B cell (primary cell): ENCODE measurements around the gene PRSS33. TPM values are rescaled to one million over a fixed set of nuclear protein-coding genes. Genes with fewer than 3 reads are reported as not detected.
A peak's percentile ranks its signal among the peaks of the same experiment; 100 is the strongest.

Experiments used
- ATAC-seq: fragments of 200-7000 bp; cut with Tn5 transposase; one replicate; pipeline ENCODE4 v1.10.0; 2021; ENCODE audit warnings: low read depth, mild to moderate bottlenecking, moderate number of reproducible peaks, moderate library complexity
- CTCF ChIA-PET: fragments of 350-600 bp; sonication (Branson Sonifier 250); formaldehyde crosslinking; loops from one replicate; lab custom pipeline; 2021; ENCODE audit warnings: antibody characterized with exemption, inconsistent platforms; lab: Charles Lee
- POLR2A ChIA-PET: fragments of 350-600 bp; sonication (Branson Sonifier 250); formaldehyde crosslinking; loops from one replicate; lab custom pipeline; 2021; ENCODE audit warnings: antibody characterized with exemption; lab: Charles Lee
- DNase-seq: peaks from one replicate; pipeline ENCODE4 v3.0.0; 2013
- H2AFZ ChIP-seq: 2 replicates; pipeline ENCODE4 v1.6.1; 2012; ENCODE audit warnings: mild to moderate bottlenecking, low read depth, low read length; ENCODE audit not compliant: insufficient read depth, poor library complexity, severe bottlenecking
- H3K27ac ChIP-seq, 2 donors: 1 replicate in 1 of 2; 2 replicates in 1 of 2; pipeline ENCODE4 v1.5.1; 2012 to 2013; ENCODE audit warnings: low read length in 2 of 2, mild to moderate bottlenecking in 2 of 2, moderate library complexity in 1 of 2
- H3K27me3 ChIP-seq, 4 experiments: fragments of 200-600 bp in 1 of 4; sonication (generic) in 1 of 4; replicated peaks in 1 of 4; 1 replicate in 2 of 4; 2 replicates in 2 of 4; pipeline versions ENCODE4 v1.6.1 to v1.7.0; 2013 to 2016; ENCODE audit warnings: low read length in 3 of 4, mild to moderate bottlenecking in 2 of 4, mixed read lengths in 1 of 4, moderate library complexity in 1 of 4; ENCODE audit not compliant: insufficient read depth in 4 of 4, control insufficient read depth in 3 of 4; ENCODE audit errors: control extremely low read depth in 1 of 4
- H3K36me3 ChIP-seq, 2 experiments: replicated peaks in 1 of 2; 1 replicate in 1 of 2; 2 replicates in 1 of 2; pipeline versions ENCODE4 v1.6.1 to v1.7.1; 2013; ENCODE audit warnings: low read length in 1 of 2; ENCODE audit not compliant: insufficient read depth in 2 of 2, control insufficient read depth in 1 of 2; ENCODE audit errors: control extremely low read depth in 1 of 2, extremely low read depth in 1 of 2
- H3K4me1 ChIP-seq, 2 donors: fragments of 200-600 bp in 1 of 2; sonication (generic) in 1 of 2; 1 replicate in 1 of 2; 2 replicates in 1 of 2; pipeline versions ENCODE4 v1.5.1 to v1.6.1; 2013 to 2017; ENCODE audit warnings: low read length in 2 of 2; ENCODE audit not compliant: control insufficient read depth in 2 of 2, insufficient read depth in 2 of 2
- H3K4me2 ChIP-seq: replicated peaks from 2 replicates; pipeline ENCODE3; 2012; ENCODE audit warnings: mild to moderate bottlenecking, low read depth, low read length; ENCODE audit not compliant: poor library complexity, severe bottlenecking
- H3K4me3 ChIP-seq, 5 experiments: fragments of 200-600 bp in 1 of 5; sonication (generic) in 1 of 5; 1 replicate in 3 of 5; 2 replicates in 2 of 5; pipeline versions ENCODE4 v1.5.1 to v1.7.0; 2011 to 2016; ENCODE audit warnings: low read length in 4 of 5, mild to moderate bottlenecking in 4 of 5, low read depth in 2 of 5, control low read depth in 1 of 5, moderate library complexity in 1 of 5; ENCODE audit not compliant: insufficient read depth in 1 of 5; ENCODE audit errors: control extremely low read depth in 1 of 5, extremely low read depth in 1 of 5
- H3K79me2 ChIP-seq: fragments of 200-600 bp; sonication (generic); one replicate; pipeline ENCODE4 v1.6.0; 2016; ENCODE audit warnings: low read length; ENCODE audit not compliant: control insufficient read depth, insufficient read depth
- H3K9ac ChIP-seq: fragments of 200-600 bp; sonication (generic); 2 replicates; pipeline ENCODE4 v1.6.1; 2017; ENCODE audit warnings: mild to moderate bottlenecking, low read length, moderate library complexity
- H3K9me3 ChIP-seq, 3 donors: one replicate each; pipeline versions ENCODE4 v1.6.1 to v1.7.1; 2013; ENCODE audit warnings: low read length in 2 of 3; ENCODE audit not compliant: control insufficient read depth in 2 of 3, insufficient read depth in 1 of 3; ENCODE audit errors: control extremely low read depth in 1 of 3
- H4K20me1 ChIP-seq: 2 replicates; pipeline ENCODE4 v1.6.0; 2012; ENCODE audit warnings: mild to moderate bottlenecking, low read length; ENCODE audit not compliant: insufficient read depth, control insufficient read depth, poor library complexity, severe bottlenecking
- H3K27ac Mint-ChIP-seq: one replicate; pipeline ENCODE4 v1.8.0; 2021; ENCODE audit warnings: mixed read lengths
- H3K27me3 Mint-ChIP-seq: one replicate; pipeline ENCODE4 v1.8.0; 2021; ENCODE audit warnings: mixed read lengths
- H3K4me1 Mint-ChIP-seq: one replicate; pipeline ENCODE4 v1.8.0; 2021; ENCODE audit warnings: mixed read lengths
- H3K4me3 Mint-ChIP-seq: one replicate; pipeline ENCODE4 v1.8.0; 2021; ENCODE audit warnings: mixed read lengths
- H3K9me3 Mint-ChIP-seq: one replicate; pipeline ENCODE4 v1.8.0; 2022; ENCODE audit warnings: mixed read lengths; ENCODE audit not compliant: insufficient read depth
- EZH2 ChIP-seq: IDR thresholded peaks from 2 replicates; pipeline ENCODE4 v1.6.1; 2012; ENCODE audit warnings: borderline replicate concordance, low read depth, mild to moderate bottlenecking, moderate library complexity, low read length; ENCODE audit not compliant: insufficient read depth, poor library complexity, severe bottlenecking
- WGBS: methylation state at CpG from one replicate; pipeline ENCODE4 v1.1.5; 2013; ENCODE audit warnings: missing lambda C conversion rate; ENCODE audit not compliant: insufficient coverage; 5-methylcytosine and 5-hydroxymethylcytosine counted together
- intact Hi-C: fragments of 100-400 bp; cut with micrococcal nuclease; formaldehyde crosslinking; loops from one replicate; pipeline ENCODE4 v1.10.0; 2022
- polyA plus RNA-seq: library from polyadenylated mRNA; depleted of rRNA; stranded (reverse); fragments of >200 nt; gene quantifications from 2 replicates; pipeline ENCODE4 v1.2.3, GENCODE V29; 2012
- total RNA-seq, 2 donors: library from RNA; stranded (reverse); fragments of 120-200 nt in 1 of 2; gene quantifications; 1 replicate in 1 of 2; 2 replicates in 1 of 2; pipeline versions ENCODE4 v1.2.3 to v1.2.4, GENCODE V29; 2013 to 2022
- TF ChIP-seq, protein P1 (sequence below): fragments of 200-600 bp; IDR thresholded peaks from one replicate; pipeline ENCODE4 v1.8.0; 2022; ENCODE audit warnings: antibody characterized with exemption, mild to moderate bottlenecking

The PRSS33 gene
- total and polyA plus RNA-seq, 2 donors (not counting 1 experiment from before 2014, with no cell fraction given), result not detected

DNA sequence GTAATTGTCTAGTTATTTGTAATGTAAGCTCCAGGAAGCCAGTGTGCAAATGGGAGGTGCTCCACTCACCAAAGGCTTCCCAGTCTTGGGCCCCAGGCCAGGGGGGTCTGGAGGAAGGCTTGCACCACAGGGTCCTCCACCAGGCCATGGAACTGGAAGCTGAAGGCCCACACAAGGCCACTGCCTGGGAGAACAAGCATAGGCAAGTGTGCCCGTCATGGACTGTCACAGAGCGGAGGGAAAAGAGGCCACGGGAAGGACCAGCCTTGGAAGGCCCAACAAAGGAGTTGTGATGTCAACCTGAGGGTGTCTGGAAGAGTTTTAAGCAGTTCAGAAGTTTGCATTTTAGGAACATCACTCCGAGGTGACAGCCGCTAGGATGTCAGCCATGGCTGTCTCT lies 37.9 kb downstream of the PRSS33 start:
- no peak overlapping the region for H2AFZ ChIP-seq
- no peaks in the 10 kb centered on the region for H3K27me3 ChIP-seq
- H3K9me3 ChIP-seq, result peaks cover 0 to 10% (median 3%) of the 10 kb centered on the region in 3 donors
- peaks cover 37% of the 10 kb centered on the region for H3K79me2 ChIP-seq
- no peak overlapping the region for H3K9ac ChIP-seq
- WGBS, result 98% methylated on average over 5 of the region's 5 CpGs
- no peak for ATAC-seq
- H3K27ac ChIP-seq, result no peak overlapping the region
- DNase-seq, result no peak
- H3K4me2 ChIP-seq, result no peak overlapping the region
- H4K20me1 ChIP-seq, result peaks cover 17% of the 10 kb centered on the region
- intact Hi-C loops, result no loop called here
- H3K27me3 Mint-ChIP-seq, result no peaks in the 10 kb centered on the region
- H3K4me3 ChIP-seq, result no peak overlapping the region
- TF ChIP-seq, protein P1, sequence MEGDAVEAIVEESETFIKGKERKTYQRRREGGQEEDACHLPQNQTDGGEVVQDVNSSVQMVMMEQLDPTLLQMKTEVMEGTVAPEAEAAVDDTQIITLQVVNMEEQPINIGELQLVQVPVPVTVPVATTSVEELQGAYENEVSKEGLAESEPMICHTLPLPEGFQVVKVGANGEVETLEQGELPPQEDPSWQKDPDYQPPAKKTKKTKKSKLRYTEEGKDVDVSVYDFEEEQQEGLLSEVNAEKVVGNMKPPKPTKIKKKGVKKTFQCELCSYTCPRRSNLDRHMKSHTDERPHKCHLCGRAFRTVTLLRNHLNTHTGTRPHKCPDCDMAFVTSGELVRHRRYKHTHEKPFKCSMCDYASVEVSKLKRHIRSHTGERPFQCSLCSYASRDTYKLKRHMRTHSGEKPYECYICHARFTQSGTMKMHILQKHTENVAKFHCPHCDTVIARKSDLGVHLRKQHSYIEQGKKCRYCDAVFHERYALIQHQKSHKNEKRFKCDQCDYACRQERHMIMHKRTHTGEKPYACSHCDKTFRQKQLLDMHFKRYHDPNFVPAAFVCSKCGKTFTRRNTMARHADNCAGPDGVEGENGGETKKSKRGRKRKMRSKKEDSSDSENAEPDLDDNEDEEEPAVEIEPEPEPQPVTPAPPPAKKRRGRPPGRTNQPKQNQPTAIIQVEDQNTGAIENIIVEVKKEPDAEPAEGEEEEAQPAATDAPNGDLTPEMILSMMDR, result no peak
- TF ChIP-seq EZH2, result no peak
- peak overlapping the region; percentile 61 for H3K27ac Mint-ChIP-seq
- ChIA-PET CTCF (no interaction called here), POLR2A (no interaction called here)
- peaks cover 0 to 3% of the 10 kb centered on the region in 2 experiments for H3K36me3 ChIP-seq
- peaks cover 2% of the 10 kb centered on the region for H3K9me3 Mint-ChIP-seq
- peaks cover 24% of the 10 kb centered on the region for H3K4me1 Mint-ChIP-seq
- H3K4me1 ChIP-seq, result peaks cover 21 to 25% of the 10 kb centered on the region in 2 donors
- H3K4me3 Mint-ChIP-seq, result no peak overlapping the region

DNA sequence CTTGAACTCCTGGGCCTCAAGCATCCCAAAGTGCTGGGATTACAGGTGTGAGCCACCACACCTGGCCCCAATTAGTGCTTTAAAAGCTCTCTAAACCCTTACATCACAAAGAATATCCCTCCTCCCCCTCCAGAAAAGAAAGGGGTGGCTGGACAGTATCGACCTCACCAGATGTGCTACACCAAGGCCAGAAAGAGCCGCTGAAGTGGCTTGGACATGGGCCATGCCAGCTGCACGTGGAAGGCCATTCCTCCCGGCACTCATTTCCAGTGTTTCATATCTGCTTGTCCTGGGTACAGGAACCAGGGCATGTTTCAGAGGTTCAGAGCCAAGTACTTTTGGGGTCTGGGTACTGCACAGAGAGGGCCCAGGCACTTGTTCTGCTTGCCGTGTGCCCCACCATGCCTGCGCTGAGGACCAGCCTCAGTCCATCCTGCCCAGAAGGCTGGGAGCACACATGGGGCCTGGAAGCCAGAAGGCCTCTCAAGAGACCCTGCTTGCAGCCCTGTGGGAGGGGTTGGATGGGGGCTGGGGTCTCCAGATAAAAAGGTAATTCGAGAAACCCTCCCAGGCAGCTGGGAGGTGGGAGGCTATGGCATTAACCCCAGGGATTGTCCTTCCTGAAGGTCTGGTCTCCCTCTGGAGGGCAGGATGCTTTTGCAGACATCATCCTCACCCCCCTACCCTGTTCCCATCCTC lies 38.5 kb downstream of the PRSS33 start:
- Mint-ChIP-seq H3K27ac (no peak overlapping the region), H3K9me3 (peaks cover 2% of the 10 kb centered on the region), H3K4me1 (peaks cover 19% of the 10 kb centered on the region), H3K27me3 (no peaks in the 10 kb centered on the region), H3K4me3 (no peak overlapping the region)
- Histone ChIP-seq H3K4me1 (peaks cover 16 to 19% of the 10 kb centered on the region in 2 donors), H2AFZ (no peak overlapping the region), H4K20me1 (peaks cover 11% of the 10 kb centered on the region), H3K27me3 (no peaks in the 10 kb centered on the region), H3K79me2 (peaks cover 31% of the 10 kb centered on the region), H3K9me3 (peaks cover 0 to 10% (median 3%) of the 10 kb centered on the region in 3 donors), H3K4me3 (no peak overlapping the region), H3K36me3 (no peaks in the 10 kb centered on the region), H3K27ac (no peak overlapping the region), H3K4me2 (no peak overlapping the region), H3K9ac (no peak overlapping the region)
- 98% methylated on average over 6 of the region's 7 CpGs for WGBS
- no peak for TF ChIP-seq EZH2
- TF ChIP-seq, protein P1, result no peak
- DNase-seq (no peak), ATAC-seq (no peak)
- CTCF ChIA-PET, result no interaction called here
- intact Hi-C loops, result no loop called here
- POLR2A ChIA-PET, result interaction anchor here (0.7 kb wide), 1 partner anchor 722 kb away, joined by 6 read pairs; no protein-coding TSS in a partner anchor
